HG02571 (cell line): ENCODE data around the gene TAF11L9.
"Not testable (repeated sequence)": the region's sequence is repeated elsewhere in the genome, so short reads cannot be mapped to it uniquely, and the experiment has no call there.

ENCODE experiments used
- ATAC-seq: cut with Tn5 transposase; IDR thresholded peaks from one replicate; pipeline ENCODE4 v1.9.1; 2021; ENCODE audit warnings: mild to moderate bottlenecking, moderate library complexity; ENCODE audit not compliant: unreplicated experiment

TAF11L9 gene

GRCh38 chr5:17594255-17594654 is at the start of gene TAF11L9:
TAF11L9 (minus strand) TSS chr5:17594394.
- ATAC-seq = not testable (repeated sequence)

GRCh38 chr5:17634160-17634559 is 40.0 kb upstream of the TAF11L9 start, which contains the start of gene TAF11L14:
TAF11L14 (plus strand) TSS chr5:17634460.
- ATAC-seq = no peak

- ATAC-seq = not testable (repeated sequence)
These were observed 37.6 kb upstream of the TAF11L9 start, which contains the start of gene TAF11L13 for GRCh38 chr5:17631788-17632187. TAF11L13 (plus strand) TSS chr5:17632088.

- ATAC-seq = no peak
These were observed 31.5 kb upstream of the TAF11L9 start for GRCh38 chr5:17625686-17626085.

GRCh38 chr5:17620627-17621026 is 26.4 kb upstream of the TAF11L9 start:
- no peak for ATAC-seq

- no peak for ATAC-seq
These were observed 25.2 kb upstream of the TAF11L9 start for GRCh38 chr5:17619354-17619753.

- no peak for ATAC-seq
These were observed 20.8 kb upstream of the TAF11L9 start for GRCh38 chr5:17614872-17615605.

- ATAC-seq = not testable (repeated sequence)
These were observed 15.9 kb upstream of the TAF11L9 start, which contains the start of gene TAF11L12 for GRCh38 chr5:17610092-17610491. TAF11L12 (plus strand) TSS chr5:17610392.

- not testable (repeated sequence) for ATAC-seq
These were observed 13.3 kb upstream of the TAF11L9 start for GRCh38 chr5:17607461-17607860.

GRCh38 chr5:17604951-17605350 is 10.8 kb upstream of the TAF11L9 start:
- ATAC-seq = no peak

GRCh38 chr5:17603880-17604279 is 9.7 kb upstream of the TAF11L9 start, which contains the start of gene TAF11L11:
TAF11L11 (plus strand) TSS chr5:17604183.
- not testable (repeated sequence) for ATAC-seq

- not testable (repeated sequence) for ATAC-seq
These were observed 3.5 kb upstream of the TAF11L9 start, which contains the start of gene TAF11L10 for GRCh38 chr5:17597728-17598127. TAF11L10 (minus strand) TSS chr5:17597828.

GRCh38 chr5:17590860-17591259 is 3.3 kb downstream of the TAF11L9 start, which contains the start of gene TAF11L8:
TAF11L8 (minus strand) TSS chr5:17590960.
- ATAC-seq = not testable (repeated sequence)

GRCh38 chr5:17585658-17586057 is 8.5 kb downstream of the TAF11L9 start, which contains the start of gene TAF11L7:
TAF11L7 (minus strand) TSS chr5:17585758.
- ATAC-seq = not testable (repeated sequence)
